Stimulated activated CD4-positive, alpha-beta T cell treated with anti-CD3 and anti-CD28 coated beads, Interleukin-15, amount 100 ng/mL, for 48 hours (primary cell): Measurements from ENCODE around the gene SUGCT.
"Not testable (repeated sequence)": the region's sequence is repeated elsewhere in the genome, so short reads cannot be mapped to it uniquely, and the experiment has no call there.

Experiments used
- DNase-seq, 2 donors: peaks; one replicate each; pipeline ENCODE4 v3.0.0-alpha.2; 2020; ENCODE audit warnings: low read depth in 2 of 2

The SUGCT gene

DNA sequence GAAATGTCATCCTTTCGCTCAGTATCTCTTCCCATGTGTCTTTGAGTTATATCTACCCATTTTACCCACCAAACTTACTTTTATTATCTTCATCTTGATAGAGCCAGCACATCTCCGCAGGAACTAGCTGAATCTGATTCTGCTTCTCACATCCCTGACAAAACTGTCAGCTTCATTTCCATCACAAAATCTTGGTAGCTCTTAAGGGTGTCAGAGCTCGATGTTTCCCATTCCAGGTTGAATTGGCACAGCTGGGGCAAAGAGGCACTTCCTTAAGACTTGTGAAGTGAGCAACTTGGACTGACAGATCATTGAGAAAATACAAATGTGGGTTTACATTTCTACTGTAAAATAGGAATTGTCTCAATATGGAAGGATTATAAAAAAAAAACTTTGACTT is 434.5 kb downstream of the SUGCT start:
- DNase-seq: no peak

DNA sequence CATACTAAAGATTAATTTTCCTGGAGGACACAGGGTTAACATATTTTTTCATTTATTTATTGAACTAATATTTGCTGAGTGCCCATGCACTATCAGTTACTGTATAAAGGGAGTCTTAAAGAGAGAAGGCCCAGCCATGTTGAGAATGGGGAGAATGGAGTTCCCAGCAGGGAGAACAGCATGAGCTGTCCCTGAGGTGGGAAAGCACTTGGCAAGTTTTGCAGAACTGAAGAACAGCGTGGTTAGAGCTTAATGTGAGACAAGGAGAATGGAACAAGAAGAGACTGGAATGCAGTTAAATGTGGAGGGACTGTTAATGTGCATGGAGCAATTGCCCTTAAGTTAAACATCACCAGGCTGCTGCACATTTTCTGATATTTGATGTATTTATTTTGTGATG is 435.4 kb downstream of the SUGCT start:
- DNase-seq: no peak

DNA sequence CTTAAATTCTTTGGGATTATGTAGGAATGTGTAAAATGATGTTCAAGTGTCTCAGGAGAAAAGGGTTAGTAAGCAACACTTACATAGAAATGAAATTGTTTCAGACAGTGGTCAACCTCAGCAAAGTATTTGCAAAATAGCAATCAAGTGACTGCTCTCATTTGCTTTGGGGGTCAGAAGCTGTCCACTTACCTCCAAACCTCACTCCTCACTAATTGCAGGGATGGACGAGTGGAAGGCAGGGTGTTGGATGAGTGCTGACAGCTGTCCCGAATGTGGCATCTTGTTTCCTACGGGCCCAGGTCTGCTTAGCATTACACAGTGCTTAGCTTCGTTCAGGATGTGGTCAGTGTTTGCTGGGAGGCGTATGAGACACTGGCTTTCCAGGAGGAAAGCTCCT is 437.0 kb downstream of the SUGCT start:
- no peak for DNase-seq

DNA sequence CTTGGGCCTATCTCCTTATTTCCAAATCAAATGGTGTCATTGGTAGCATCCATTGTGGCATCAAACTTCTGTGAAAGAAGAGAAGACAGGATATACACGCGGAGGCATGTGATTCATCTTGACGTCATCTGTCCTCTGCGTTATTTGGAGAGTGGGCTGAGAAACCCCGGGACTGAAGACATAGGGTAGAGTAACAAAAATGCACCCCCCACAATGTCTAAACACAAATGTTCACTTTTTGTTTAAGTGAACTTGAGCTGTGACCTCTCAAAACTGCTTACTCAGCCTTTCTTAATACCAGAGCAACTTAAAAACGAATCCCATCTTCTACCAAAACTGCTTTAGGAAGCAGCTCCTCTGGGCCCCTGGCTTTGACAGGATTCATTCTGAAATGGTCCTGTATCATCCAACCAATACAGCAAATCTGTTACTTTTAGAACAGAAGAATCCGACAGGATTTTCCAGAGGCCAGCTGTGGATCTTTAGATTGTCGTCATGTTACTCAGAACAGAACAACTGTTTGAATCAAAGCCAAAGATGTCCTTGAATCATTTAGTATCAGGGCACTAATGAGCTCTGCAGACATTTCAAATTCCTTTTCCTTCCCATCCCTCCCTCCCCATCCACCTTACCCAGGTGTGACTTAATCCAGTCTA is 438.1 kb downstream of the SUGCT start:
- DNase-seq: no peak

DNA sequence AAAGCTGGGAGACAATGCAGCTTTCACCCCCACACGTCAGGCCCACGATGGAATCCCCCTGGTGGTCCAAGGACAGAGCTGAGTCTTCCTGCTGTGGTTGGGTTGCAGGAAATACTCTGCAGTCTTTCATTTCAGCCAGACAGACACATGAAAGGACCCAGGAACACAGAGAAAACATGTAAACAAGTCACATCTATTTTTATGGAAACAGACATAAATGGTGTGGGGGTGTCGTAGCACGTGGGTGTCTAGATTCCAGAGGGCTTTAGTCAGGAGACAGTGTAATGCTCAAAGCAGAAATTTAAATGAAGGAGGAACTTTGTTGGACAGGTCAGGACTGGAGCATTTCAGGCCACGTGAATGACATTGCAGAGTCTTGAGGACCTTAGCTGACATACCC is 444.6 kb downstream of the SUGCT start:
- no peak for DNase-seq

DNA sequence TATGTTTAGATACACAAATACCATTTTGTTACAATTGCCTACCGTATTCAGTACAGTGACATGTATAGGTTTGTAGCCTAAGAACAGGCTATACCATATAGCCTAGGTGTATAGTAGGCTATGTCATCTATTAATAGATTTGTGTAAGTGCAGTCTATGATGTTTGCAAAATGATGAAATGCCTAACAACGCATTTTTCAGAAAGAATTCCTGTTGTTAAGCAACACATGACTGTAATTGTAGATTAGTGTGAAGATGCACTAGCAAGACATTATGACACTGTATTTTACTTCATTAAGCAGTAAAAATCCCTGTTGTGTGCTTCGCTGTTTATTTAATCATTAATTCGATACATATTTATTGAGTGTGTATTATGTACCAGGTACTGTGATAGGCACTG is 446.0 kb downstream of the SUGCT start:
- DNase-seq: no peak

DNA sequence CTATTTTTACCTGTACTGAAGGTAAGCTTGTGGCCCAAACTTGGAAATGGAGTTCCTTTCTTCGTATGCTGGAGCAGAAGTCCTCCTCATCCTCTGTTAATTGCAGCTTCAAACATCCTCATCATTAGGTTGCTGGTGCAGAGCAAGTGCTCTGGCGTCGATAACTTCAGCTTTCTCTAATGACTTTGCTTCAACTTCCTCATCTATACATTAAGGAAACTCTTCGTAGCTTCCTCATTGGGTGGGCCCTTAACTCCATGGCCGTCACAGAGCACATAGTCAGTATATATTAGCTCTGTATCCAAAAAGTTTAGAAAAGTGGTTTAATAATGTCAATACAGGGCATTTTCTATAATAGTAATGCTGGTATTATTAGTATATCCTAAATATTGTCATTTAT is 447.7 kb downstream of the SUGCT start:
- no peak for DNase-seq

DNA sequence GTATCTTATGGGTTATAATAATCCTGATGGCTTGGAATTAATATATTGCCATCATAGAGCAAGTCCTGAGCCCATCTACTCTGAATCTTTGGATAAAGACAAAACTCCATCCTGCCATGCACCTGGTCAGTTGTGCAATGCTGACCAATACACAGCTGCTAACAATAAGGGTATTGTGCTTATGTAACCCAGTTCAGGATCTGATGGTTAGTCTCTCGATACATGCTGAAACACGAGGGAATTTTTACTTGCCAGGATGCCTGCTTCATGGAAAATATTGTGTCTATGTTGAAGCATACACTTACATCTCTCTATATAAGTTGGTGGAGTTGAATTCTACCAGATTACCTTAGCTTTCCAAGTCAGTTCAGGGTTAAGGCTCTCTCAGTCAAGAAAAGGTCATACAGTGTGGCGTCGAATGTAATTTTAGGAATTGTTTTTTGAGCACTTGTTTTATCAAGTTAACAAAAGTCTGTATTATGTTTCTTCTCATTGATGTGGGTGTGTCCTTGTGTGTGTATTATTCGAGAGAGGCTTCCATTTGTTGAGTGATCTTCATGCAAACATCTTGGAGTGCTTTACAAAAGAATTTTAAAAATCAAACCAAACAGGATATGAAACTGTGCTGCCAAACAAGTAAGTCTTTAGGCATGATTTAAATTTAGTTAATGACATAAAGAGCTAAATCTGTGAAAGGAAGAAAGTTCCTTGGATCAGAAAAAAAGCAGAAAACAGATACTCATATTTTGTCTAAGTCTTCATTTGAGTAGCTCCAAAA is 449.1 kb downstream of the SUGCT start:
- DNase-seq: no peak

DNA sequence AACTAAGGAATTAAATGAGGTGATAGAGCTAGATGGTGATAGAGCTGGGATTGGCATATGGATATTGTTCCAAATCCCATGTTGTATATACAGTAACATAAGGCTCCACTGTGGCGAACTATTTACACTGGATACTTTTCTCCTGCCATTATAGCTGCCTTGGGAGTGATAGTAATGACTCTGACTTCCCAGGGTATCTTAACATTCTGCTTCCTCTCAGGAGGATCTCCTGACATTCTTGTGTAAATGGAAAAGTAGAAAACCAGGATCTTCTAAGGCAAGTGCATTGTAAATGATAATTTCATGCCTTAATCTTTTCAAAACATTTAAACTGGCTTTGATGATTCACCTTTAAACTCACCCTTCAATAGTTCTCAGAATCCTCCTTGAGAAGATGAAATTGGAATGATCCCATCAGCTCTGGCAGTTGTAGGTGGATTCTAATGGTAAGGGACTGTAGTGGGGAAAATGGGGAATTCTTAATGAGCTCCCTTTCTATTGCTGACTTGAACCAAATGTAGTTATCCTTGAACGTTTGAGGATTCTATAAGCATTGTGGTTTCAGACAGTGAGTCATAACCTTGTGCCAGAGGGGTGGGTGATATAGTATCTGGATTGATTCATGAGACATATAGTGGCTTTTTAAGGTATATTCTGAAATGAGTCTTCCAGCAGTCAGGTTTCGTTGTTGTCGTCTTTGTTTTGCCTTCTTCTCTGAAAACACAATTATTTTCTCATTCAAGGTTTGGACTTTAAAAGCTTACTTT is 450.0 kb downstream of the SUGCT start:
- DNase-seq: no peak

DNA sequence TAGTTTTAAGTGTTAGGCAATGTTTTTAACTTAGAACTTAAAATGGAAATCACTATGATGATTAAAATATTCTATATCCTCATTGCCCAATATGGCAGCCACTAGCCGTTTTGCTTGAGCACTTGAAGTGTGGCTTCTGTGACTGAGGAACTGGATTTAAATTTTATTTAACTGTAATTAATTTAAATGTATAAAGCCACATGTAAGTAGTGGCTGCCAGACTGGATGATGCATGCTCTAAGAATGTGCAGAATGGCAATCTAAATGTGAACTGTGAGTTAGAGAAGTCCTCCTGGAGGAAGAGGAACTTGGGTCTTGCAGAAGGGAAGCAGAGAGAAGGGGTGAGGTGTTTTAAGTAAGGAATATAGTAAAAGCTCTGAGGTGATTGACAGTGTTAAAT is 451.4 kb downstream of the SUGCT start:
- no peak for DNase-seq

DNA sequence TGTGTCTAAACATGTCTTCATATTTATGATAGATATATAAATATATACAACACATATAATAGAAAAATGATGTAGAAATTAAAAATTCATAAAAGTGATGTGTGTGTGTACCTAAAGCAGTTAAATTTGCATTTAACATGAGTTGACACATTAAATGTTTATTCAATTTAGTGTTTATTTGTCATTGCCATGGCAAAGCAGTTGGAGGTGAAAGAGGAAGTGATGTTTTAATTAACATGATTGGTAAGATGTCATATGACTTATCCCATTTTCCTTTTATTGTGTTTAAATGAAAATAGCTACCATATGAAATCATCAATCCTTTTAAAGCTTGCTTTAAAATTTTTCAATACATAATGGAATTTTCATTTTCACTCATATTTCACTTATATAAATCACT is 452.6 kb downstream of the SUGCT start:
- no peak for DNase-seq

DNA sequence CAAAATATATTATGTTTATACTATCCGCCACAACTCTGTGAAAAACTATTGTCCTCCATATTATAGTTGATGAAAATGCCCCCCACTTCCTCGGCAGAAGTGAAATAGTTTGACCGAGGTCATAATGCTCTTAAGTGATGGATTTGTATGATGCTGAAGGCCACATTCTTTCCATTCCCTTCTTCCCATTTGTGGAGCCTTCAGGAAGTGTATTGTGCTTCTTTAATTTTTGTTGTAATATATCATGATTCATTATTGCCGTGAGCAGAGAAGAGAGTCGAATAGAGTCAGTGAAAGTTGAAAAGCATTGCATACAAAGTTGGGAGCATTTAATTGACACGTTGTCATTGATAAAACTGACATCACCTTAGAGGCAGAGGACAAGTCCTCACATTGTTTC is 460.3 kb downstream of the SUGCT start:
- no peak for DNase-seq

DNA sequence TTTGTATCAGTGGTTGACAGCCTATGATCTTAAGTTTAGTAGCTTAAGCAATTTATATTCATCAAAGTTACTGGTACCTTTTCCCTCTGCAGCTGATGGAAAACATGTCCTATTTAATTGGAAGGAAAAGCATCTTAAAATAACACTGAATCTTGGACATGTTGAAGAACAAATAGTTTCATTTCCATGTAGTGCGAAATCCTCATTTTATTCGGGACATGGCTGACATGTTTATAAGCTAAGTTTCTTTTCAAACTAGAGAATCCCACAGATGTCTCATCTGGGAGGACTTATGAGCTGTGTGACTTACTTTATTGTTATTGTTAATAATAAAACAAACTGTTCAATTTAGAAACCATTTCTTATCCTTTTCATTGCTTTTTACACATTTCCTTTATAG is 461.0 kb downstream of the SUGCT start:
- DNase-seq: no peak

DNA sequence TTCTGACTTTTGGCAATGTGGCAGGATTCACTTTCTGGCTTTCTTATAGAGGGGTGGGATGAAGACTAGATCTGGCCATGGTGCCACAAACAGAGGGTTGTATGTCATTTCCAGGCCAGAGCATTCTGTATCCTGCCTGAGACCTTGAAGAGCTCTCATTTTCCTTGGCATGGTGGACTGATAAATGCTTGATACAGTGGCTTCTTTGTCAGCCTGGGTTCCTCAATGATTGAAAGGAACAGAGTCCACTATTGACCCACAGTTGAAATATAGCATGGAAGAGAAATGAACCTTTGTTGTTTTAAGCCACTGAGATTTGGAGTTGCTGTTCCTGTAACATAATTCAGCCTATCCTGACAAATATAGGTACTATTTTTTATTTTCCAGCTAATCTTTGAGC is 462.7 kb downstream of the SUGCT start:
- no peak for DNase-seq

DNA sequence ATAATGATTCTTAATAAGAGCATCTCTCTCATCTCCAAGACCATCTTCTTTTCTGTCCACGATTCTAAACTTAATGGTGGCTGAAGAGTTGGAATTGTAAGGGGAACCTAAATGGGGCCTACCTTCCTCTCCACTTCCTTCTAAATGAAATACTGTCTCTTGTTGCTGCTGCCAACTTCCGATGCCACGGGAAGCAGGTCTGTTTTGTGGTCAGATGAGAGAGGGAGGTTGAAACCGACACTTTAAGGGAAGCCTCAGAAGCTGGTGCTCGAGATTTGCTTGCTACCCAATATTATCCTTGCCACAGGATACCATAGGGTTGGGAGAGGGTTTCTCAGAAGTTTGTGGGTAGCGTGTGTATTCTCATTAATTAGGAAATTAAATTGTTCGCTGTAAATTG is 464.1 kb downstream of the SUGCT start:
- DNase-seq: no peak

DNA sequence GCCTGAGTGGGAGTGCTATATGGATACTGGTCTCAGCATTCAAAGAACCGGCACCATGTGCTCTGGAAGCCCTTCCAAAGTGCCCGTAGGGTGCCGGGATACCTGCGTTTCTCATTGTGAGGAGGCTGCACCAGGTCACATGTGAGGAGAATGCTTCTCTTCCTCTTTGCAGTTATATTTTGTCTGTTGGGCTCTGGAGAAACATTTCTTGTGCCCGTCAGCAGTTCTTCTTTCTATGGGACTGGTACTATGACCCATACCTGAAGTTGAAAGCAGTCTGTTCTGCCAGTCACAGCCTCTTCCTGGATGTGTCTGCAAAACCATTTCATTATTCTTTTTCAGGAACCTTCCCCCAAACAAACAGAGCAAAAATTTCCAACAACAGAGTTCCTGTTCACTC is 465.0 kb downstream of the SUGCT start:
- no peak for DNase-seq

DNA sequence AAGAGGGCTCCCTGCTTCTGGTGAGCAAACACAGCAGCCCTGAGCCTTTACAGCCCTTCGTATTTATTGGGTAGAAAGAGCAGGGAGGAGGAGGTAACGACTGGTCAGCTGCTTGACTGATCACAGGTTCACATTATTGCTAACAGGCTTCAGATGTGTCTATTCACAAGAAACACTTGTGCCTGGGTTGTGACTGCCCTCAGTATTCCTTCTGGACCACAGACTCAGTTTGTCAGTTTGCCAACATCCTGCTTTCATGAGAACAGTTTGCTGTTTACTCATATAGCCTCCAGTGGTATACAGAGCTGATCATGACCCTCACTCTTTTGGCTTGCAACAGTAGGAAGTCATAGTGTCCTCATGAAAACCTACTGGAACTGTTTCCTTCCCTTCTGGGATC is 467.5 kb downstream of the SUGCT start:
- DNase-seq: not testable (repeated sequence)

DNA sequence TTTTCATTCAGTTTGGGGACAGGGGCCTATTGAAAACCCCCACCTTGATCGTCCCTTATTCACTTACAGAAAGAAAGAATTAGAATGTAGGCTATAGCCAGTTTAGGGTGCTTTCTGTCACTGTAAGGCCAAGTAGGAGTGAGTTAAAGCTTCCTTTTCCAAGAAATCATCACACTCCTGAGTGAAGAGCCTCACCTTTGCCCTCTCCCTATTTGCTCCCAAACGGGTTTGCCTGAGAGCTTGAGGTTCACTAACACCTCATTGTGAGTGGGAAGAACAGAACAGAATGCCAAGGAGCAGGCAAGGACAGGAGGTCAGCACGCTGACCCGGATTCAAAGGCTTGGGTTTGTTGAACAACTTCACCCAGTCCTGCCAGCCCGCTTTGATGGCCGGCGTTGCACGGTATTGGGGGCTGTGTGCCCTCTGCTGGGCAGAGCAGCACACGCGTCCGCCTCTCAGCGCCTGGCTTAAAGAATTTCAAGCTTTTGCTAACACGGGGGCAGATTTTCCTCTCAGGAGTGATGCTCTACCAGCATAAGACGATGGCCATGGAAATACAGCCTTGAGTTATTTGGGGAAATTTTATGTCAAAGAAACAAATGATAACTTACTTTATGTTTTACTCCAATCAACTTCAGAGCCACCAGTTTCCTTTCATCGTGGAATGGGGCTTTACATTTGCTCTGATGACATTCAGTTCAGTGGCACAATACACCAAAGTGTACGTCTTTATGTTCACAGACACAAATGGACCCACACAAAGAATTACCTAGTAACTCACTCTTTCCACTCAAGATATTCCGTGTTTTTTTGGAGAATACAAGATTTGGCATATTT is 470.0 kb downstream of the SUGCT start:
- no peak for DNase-seq

DNA sequence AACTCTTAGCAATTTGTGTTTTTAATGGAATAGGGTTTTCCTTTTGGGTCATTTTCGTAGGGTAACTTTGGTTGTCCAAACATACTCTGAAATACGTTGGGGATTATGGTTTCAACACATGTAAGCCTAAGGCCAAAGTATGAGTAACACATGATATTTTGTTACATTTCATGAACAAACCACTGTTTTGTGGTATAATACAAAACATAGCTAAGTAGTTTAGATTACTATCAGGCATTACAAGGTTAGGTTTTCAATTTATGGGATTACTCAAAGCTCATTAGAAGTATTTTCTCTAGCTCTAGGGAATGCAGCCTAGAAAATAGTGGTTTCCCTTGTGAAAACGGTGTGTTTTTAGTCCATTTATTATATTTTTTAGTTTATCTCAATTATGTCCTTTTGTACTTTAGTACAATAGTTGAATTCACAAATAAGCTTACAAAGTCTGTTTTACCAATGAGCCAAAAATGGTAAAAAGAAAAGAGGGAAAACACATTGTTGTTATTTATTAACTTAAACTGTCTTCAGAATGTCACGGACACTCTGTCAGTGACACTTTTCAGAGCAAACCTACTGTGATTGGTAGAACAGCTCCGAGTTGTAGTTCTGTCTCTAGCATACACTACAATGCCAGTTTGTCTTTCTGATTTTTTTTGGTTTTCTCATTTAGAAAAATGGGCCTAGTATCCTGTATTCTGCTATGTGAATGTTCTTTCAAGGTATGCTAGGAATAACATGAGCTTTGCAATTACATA is 473.7 kb downstream of the SUGCT start:
- no peak for DNase-seq

DNA sequence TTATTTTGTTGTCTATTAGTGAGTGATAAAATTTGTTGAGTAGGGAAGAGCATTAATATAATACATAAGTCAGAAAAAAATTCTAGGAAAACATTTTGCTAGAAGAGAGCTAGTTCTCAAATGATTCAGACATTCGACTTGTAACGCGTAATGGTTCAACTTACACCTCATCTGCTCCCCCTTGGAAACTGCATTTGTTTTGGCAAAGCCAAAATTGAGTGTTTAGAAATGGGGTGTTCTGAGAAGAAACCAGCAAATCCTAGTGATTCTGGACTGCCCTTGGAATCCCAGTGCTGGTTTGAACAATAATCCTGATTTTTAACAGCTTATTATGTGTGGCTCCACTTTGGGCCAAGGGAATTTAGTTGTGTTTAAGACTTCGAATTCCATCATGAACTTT is 475.7 kb downstream of the SUGCT start:
- no peak for DNase-seq
